ENCODE results near the gene ERVFRD-1. TPM values are rescaled to one million over a fixed set of nuclear protein-coding genes. Genes with fewer than 3 reads are reported as not detected.

ERVFRD-1 gene
- not detected for total RNA-seq

GRCh38 chr6:11110921-11111768 lies at the start of gene ERVFRD-1:
Gene ERVFRD-1 (minus strand): TSS chr6:11111725. CDS start chr6:11105310, 6,415 bp downstream.
- H3K9me3 Mint-ChIP-seq = no peaks in the 10 kb centered on the region
- POLR2A ChIA-PET = no interaction called here
- peak; percentile 31 for DNase-seq
- H3K4me3 Mint-ChIP-seq = peak within 1 kb of the TSS; percentile 36
- no peaks in the 10 kb centered on the region for H3K27me3 Mint-ChIP-seq
- peak within 1 kb of the TSS; percentile 26 for H3K27ac Mint-ChIP-seq
- CTCF ChIA-PET = interaction anchor here (1.5 kb wide), 1 partner anchor 25 kb away, joined by 3 read pairs; no protein-coding TSS in a partner anchor
- H3K36me3 Mint-ChIP-seq (ENCODE audit: low read depth) = peaks cover 3% of the 10 kb centered on the region
- no peak for TF ChIP-seq CTCF (IDR thresholded peaks at IDR 0.05)
- intact Hi-C loops (cut with micrococcal nuclease) = no loop called here
- peak; percentile 72 for ATAC-seq
- H3K4me1 Mint-ChIP-seq (ENCODE audit: low read depth) = peaks cover 24% of the 10 kb centered on the region

GRCh38 chr6:11160199-11160598 lies 48.7 kb upstream of the ERVFRD-1 start:
- intact Hi-C loops (cut with micrococcal nuclease) = no loop called here
- no peaks in the 10 kb centered on the region for H3K36me3 Mint-ChIP-seq (ENCODE audit: low read depth)
- no peaks in the 10 kb centered on the region for H3K9me3 Mint-ChIP-seq
- DNase-seq (no peak), ATAC-seq (no peak)
- no peak for TF ChIP-seq CTCF (IDR thresholded peaks at IDR 0.05)
- H3K4me3 Mint-ChIP-seq = no peak overlapping the region
- peaks cover 3% of the 10 kb centered on the region for H3K27me3 Mint-ChIP-seq
- POLR2A ChIA-PET = no interaction called here
- peaks cover 13% of the 10 kb centered on the region for H3K4me1 Mint-ChIP-seq (ENCODE audit: low read depth)
- H3K27ac Mint-ChIP-seq = no peak overlapping the region
- CTCF ChIA-PET = interaction anchor here (0.8 kb wide), 1 partner anchor 12 kb away, joined by 3 read pairs; no protein-coding TSS in a partner anchor

GRCh38 chr6:11155589-11155988 lies 44.1 kb upstream of the ERVFRD-1 start:
- ATAC-seq (no peak), DNase-seq (no peak)
- ChIA-PET CTCF (interaction anchor here (1.3 to 4.1 kb wide), 3 partner anchors 11 to 341 kb away, joined by 5 to 19 read pairs (median 18); no protein-coding TSS in a partner anchor), POLR2A (interaction anchor here (0.6 kb wide), 1 partner anchor 582 kb away, joined by 4 read pairs; no protein-coding TSS in a partner anchor)
- Mint-ChIP-seq H3K27me3 (peaks cover 6% of the 10 kb centered on the region), H3K4me3 (no peak overlapping the region), H3K36me3 (ENCODE audit: low read depth) (no peaks in the 10 kb centered on the region), H3K9me3 (no peaks in the 10 kb centered on the region), H3K4me1 (ENCODE audit: low read depth) (peaks cover 7% of the 10 kb centered on the region), H3K27ac (no peak overlapping the region)
- intact Hi-C loops (cut with micrococcal nuclease) = no loop called here
- TF ChIP-seq CTCF (IDR thresholded peaks at IDR 0.05) = no peak

GRCh38 chr6:11153447-11153846 lies 41.9 kb upstream of the ERVFRD-1 start:
- no peaks in the 10 kb centered on the region for H3K36me3 Mint-ChIP-seq (ENCODE audit: low read depth)
- peak overlapping the region; percentile 54 for H3K4me3 Mint-ChIP-seq
- POLR2A ChIA-PET = no interaction called here
- DNase-seq (no peak), ATAC-seq (no peak)
- peaks cover 6% of the 10 kb centered on the region for H3K27me3 Mint-ChIP-seq
- H3K27ac Mint-ChIP-seq = no peak overlapping the region
- CTCF ChIA-PET = no interaction called here
- peaks cover 7% of the 10 kb centered on the region for H3K4me1 Mint-ChIP-seq (ENCODE audit: low read depth)
- no peak for TF ChIP-seq CTCF (IDR thresholded peaks at IDR 0.05)
- intact Hi-C loops (cut with micrococcal nuclease) = no loop called here
- no peaks in the 10 kb centered on the region for H3K9me3 Mint-ChIP-seq

- no peak for TF ChIP-seq CTCF (IDR thresholded peaks at IDR 0.05)
- DNase-seq (no peak), ATAC-seq (no peak)
- ChIA-PET POLR2A (interaction anchor here (0.7 kb wide), 1 partner anchor 328 kb away, joined by 3 read pairs; no protein-coding TSS in a partner anchor), CTCF (interaction anchor here (2.1 kb wide), 1 partner anchor 343 kb away, joined by 5 read pairs; no protein-coding TSS in a partner anchor)
- Mint-ChIP-seq H3K27ac (no peak overlapping the region), H3K27me3 (peaks cover 6% of the 10 kb centered on the region), H3K36me3 (ENCODE audit: low read depth) (no peaks in the 10 kb centered on the region), H3K4me1 (ENCODE audit: low read depth) (peaks cover 7% of the 10 kb centered on the region), H3K4me3 (no peak overlapping the region), H3K9me3 (no peaks in the 10 kb centered on the region)
- intact Hi-C loops (cut with micrococcal nuclease) = no loop called here
Measured at GRCh38 chr6:11152581-11152980, 41.1 kb upstream of the ERVFRD-1 start.

Data from activated CD8-positive, alpha-beta T cell treated with anti-CD3 and anti-CD28 coated beads for 36 hours (primary cell).